Activated naive CD8-positive, alpha-beta T cell treated with anti-CD3 and anti-CD28 coated beads, Interleukin-2, amount 50 U/mL, for 16 hours (primary cell): ENCODE results near the gene APC.

ENCODE experiments used
- DNase-seq: peaks from one replicate; pipeline ENCODE4 v3.0.0-alpha.2; 2020; ENCODE audit warnings: low read depth, low spot score

Gene APC

GRCh38 chr5:112784726-112785125 lies 47.0 kb downstream of the APC start:
- DNase-seq: no peak

- DNase-seq: no peak
Measured at GRCh38 chr5:112787261-112787660, 49.6 kb downstream of the APC start.

- DNase-seq: no peak
Measured at GRCh38 chr5:112787896-112788295, 50.2 kb downstream of the APC start.

- DNase-seq: no peak
Measured at GRCh38 chr5:112793201-112793600, 55.5 kb downstream of the APC start.

GRCh38 chr5:112794410-112794809 lies 56.7 kb downstream of the APC start:
- DNase-seq: no peak

GRCh38 chr5:112795342-112795741 lies 57.7 kb downstream of the APC start:
- no peak for DNase-seq

GRCh38 chr5:112795944-112796678 lies 58.4 kb downstream of the APC start:
- DNase-seq: no peak

- DNase-seq: no peak
Measured at GRCh38 chr5:112799661-112800060, 62.0 kb downstream of the APC start.

GRCh38 chr5:112800891-112801290 lies 63.2 kb downstream of the APC start:
- no peak for DNase-seq

- DNase-seq: no peak
Measured at GRCh38 chr5:112811023-112811422, 73.3 kb downstream of the APC start.

GRCh38 chr5:112812549-112812948 lies 74.9 kb downstream of the APC start:
- no peak for DNase-seq

GRCh38 chr5:112820246-112820645 lies 82.6 kb downstream of the APC start:
- no peak for DNase-seq

GRCh38 chr5:112822456-112822855 lies 84.8 kb downstream of the APC start:
- DNase-seq: no peak

GRCh38 chr5:112823181-112823580 lies 85.5 kb downstream of the APC start:
- no peak for DNase-seq

GRCh38 chr5:112823656-112824055 lies 86.0 kb downstream of the APC start:
- DNase-seq: no peak

- DNase-seq: no peak
Measured at GRCh38 chr5:112824197-112824596, 86.5 kb downstream of the APC start.

GRCh38 chr5:112830378-112830777 lies 92.7 kb downstream of the APC start:
- DNase-seq: no peak

- DNase-seq: no peak
Measured at GRCh38 chr5:112833971-112834370, 96.3 kb downstream of the APC start.

- no peak for DNase-seq
Measured at GRCh38 chr5:112844489-112844888, 106.8 kb downstream of the APC start.

GRCh38 chr5:112846556-112846955 lies 108.9 kb downstream of the APC start:
- no peak for DNase-seq

- no peak for DNase-seq
Measured at GRCh38 chr5:112847306-112847705, 109.6 kb downstream of the APC start.

GRCh38 chr5:112848116-112848811 lies 110.6 kb downstream of the APC start:
- DNase-seq: no peak

- DNase-seq: no peak
Measured at GRCh38 chr5:112849912-112850311, 112.2 kb downstream of the APC start.
